RWPE1 (cell line): ENCODE results near the gene OLFM2.

ENCODE experiments used
- CTCF ChIA-PET: fragments of 350-600 bp; sonication (Branson Sonifier 250); formaldehyde crosslinking; extraction: SDS; loops from one replicate; lab custom pipeline; 2021; lab: Yijun Ruan, JAX
- POLR2A ChIA-PET: fragments of 400-600 bp; formaldehyde crosslinking; extraction: SDS; loops from one replicate; lab custom pipeline; 2020; ENCODE audit warnings: antibody characterized with exemption; ENCODE audit not compliant: low non-redundant PET; lab: Yijun Ruan, JAX
- DNase-seq: peaks from one replicate; pipeline ENCODE4 v3.0.0; 2012; ENCODE audit warnings: low spot score
- H3K27ac ChIP-seq: fragments of 450-650 bp; 2 replicates; pipeline ENCODE4 v1.5.1; 2017
- CTCF ChIP-seq: fragments of 450-650 bp; conservative IDR thresholded peaks from 2 replicates; pipeline ENCODE4 v1.5.1; 2017; ENCODE audit warnings: low read depth, mild to moderate bottlenecking

The OLFM2 gene

GRCh38 chr19:9936326-9937000, at the start of gene OLFM2:
OLFM2 (minus strand) TSS chr19:9936515; CDS start chr19:9936366, 149 bp downstream.
- CTCF ChIA-PET: interaction anchor here (1.2 kb wide), 1 partner anchor 92 kb away, joined by 6 read pairs; no protein-coding TSS in a partner anchor

GRCh38 chr19:9981406-9982260, 45.3 kb upstream of the OLFM2 start:
- no peak overlapping the region for H3K27ac ChIP-seq
- no peak for DNase-seq
- ChIA-PET POLR2A (no interaction called here), CTCF (interaction anchor here (4.6 kb wide), 1 partner anchor 19 kb away, joined by 38 read pairs; no protein-coding TSS in a partner anchor)
- no peak for TF ChIP-seq CTCF

More at GRCh38 chr19:9936326-9937000, at the start of gene OLFM2:
- H3K27ac ChIP-seq: no peak within 1 kb of the TSS
- DNase-seq: peak; percentile 41
- POLR2A ChIA-PET: no interaction called here
- TF ChIP-seq CTCF: no peak

GRCh38 chr19:9972103-9972502, 35.8 kb upstream of the OLFM2 start:
- ChIA-PET CTCF (no interaction called here), POLR2A (no interaction called here)
- no peak for TF ChIP-seq CTCF
- H3K27ac ChIP-seq: no peak overlapping the region
- no peak for DNase-seq

GRCh38 chr19:9971166-9971897, 35.0 kb upstream of the OLFM2 start:
- ChIA-PET CTCF (no interaction called here), POLR2A (no interaction called here)
- no peak for TF ChIP-seq CTCF
- DNase-seq: no peak
- no peak overlapping the region for H3K27ac ChIP-seq

GRCh38 chr19:9970481-9970880, 34.2 kb upstream of the OLFM2 start:
- ChIA-PET POLR2A (interaction anchor here (0.6 kb wide), 1 partner anchor 276 kb away, joined by 6 read pairs; no protein-coding TSS in a partner anchor), CTCF (no interaction called here)
- TF ChIP-seq CTCF: no peak
- no peak overlapping the region for H3K27ac ChIP-seq
- DNase-seq: no peak

GRCh38 chr19:9969688-9969975, 33.3 kb upstream of the OLFM2 start:
- no peak overlapping the region for H3K27ac ChIP-seq
- CTCF ChIA-PET: no interaction called here
- no peak for DNase-seq
- POLR2A ChIA-PET: no interaction called here
- no peak for TF ChIP-seq CTCF
